Measurements from ENCODE around the gene PTPN13.
"Not testable (repeated sequence)": the region's sequence is repeated elsewhere in the genome, so short reads cannot be mapped to it uniquely, and the experiment has no call there.

DNA sequence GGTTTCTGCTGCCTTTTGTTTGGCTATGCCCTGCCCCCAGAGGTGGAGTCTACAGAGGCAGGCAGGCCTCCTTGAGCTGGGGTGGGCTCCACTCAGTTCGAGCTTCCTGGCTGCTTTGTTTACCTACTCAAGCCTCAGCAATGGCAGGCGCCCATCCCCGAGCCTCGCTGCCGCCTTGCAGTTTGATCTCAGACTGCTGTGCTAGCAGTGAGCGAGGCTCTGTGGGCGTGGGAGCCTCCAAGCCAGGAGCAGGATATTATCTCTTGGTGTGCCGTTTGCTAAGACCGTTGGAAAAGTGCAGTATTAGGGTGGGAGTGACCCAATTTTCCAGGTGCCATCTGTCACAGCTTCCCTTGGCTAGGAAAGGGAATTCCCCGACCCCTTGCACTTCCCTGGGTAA is 62.7 kb downstream of the PTPN13 start:
- TF ChIP-seq CTCF (conservative IDR thresholded peaks at IDR 0.05; ENCODE audit: low read depth, low read length); EZH2 (IDR thresholded peaks at IDR 0.05; ENCODE audit: borderline replicate concordance, low read depth, low read length, poor library complexity, severe bottlenecking): not testable (repeated sequence)
